Raji (cell line): Measurements from ENCODE around the gene PRKN.

ENCODE experiments used
- POLR2A ChIP-seq: IDR thresholded peaks from 2 replicates; pipeline ENCODE4 v1.6.1; 2011; ENCODE audit warnings: low read depth, low read length, control low read depth; ENCODE audit not compliant: insufficient read depth

The PRKN gene

GRCh38 chr6:161498881-161499280 is 1228.7 kb downstream of the PRKN start:
- TF ChIP-seq POLR2A, result no peak

- TF ChIP-seq POLR2A, result no peak
Measured at GRCh38 chr6:161498359-161498758, 1229.2 kb downstream of the PRKN start.

- no peak for TF ChIP-seq POLR2A
Measured at GRCh38 chr6:161496941-161497340, 1230.6 kb downstream of the PRKN start.

- no peak for TF ChIP-seq POLR2A
Measured at GRCh38 chr6:161494566-161494965, 1233.0 kb downstream of the PRKN start.

GRCh38 chr6:161493576-161494118 is 1233.9 kb downstream of the PRKN start:
- no peak for TF ChIP-seq POLR2A

- no peak for TF ChIP-seq POLR2A
Measured at GRCh38 chr6:161489626-161490306, 1237.8 kb downstream of the PRKN start.

- TF ChIP-seq POLR2A, result no peak
Measured at GRCh38 chr6:161487694-161488093, 1239.9 kb downstream of the PRKN start.

GRCh38 chr6:161487217-161487531 is 1240.4 kb downstream of the PRKN start:
- no peak for TF ChIP-seq POLR2A

- no peak for TF ChIP-seq POLR2A
Measured at GRCh38 chr6:161486361-161487216, 1241.0 kb downstream of the PRKN start.

GRCh38 chr6:161482517-161482858 is 1245.1 kb downstream of the PRKN start:
- TF ChIP-seq POLR2A, result no peak

- no peak for TF ChIP-seq POLR2A
Measured at GRCh38 chr6:161481786-161482516, 1245.6 kb downstream of the PRKN start.

GRCh38 chr6:161480421-161481155 is 1247.0 kb downstream of the PRKN start:
- TF ChIP-seq POLR2A, result no peak

GRCh38 chr6:161479376-161479775 is 1248.2 kb downstream of the PRKN start:
- no peak for TF ChIP-seq POLR2A

- TF ChIP-seq POLR2A, result no peak
Measured at GRCh38 chr6:161477876-161478425, 1249.6 kb downstream of the PRKN start.

- TF ChIP-seq POLR2A, result no peak
Measured at GRCh38 chr6:161476711-161477110, 1250.9 kb downstream of the PRKN start.

- no peak for TF ChIP-seq POLR2A
Measured at GRCh38 chr6:161465403-161465802, 1262.2 kb downstream of the PRKN start.
